HL-60 (cell line): ENCODE results near the gene DIP2C.

ENCODE experiments used
- POLR2AphosphoS5 ChIP-seq: IDR thresholded peaks from 2 replicates; pipeline ENCODE4 v1.6.1; 2012; ENCODE audit warnings: low read depth
- TF ChIP-seq, protein P1 (sequence below): IDR thresholded peaks from one replicate; pipeline ENCODE4 v1.5.1; 2011; ENCODE audit warnings: low read length, control low read depth, inconsistent platforms; ENCODE audit not compliant: insufficient read depth
- TF ChIP-seq, protein P2 (sequence below): IDR thresholded peaks from 2 replicates; pipeline ENCODE4 v1.6.1; 2012; ENCODE audit warnings: low read depth; ENCODE audit not compliant: insufficient replicate concordance

DNA sequence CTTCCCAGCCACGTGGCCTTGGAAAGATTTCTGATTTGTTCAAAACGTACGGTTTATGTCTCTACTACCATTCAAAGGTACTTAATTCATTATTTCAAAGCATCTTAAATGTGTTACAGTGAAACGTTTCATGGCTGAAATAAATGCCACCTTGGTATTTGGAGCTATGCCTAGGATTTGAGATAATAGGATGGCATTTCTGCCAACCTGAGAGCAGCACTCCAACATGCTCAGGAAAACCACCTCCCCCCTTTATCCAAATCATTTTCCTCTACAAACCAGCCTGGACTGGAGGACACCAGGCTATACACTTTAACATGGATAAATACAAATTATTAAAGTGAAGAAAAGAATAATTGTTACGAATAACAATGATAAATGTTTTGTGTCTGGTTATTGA lies 293.4 kb downstream of the DIP2C start:
- TF ChIP-seq, protein P1, sequence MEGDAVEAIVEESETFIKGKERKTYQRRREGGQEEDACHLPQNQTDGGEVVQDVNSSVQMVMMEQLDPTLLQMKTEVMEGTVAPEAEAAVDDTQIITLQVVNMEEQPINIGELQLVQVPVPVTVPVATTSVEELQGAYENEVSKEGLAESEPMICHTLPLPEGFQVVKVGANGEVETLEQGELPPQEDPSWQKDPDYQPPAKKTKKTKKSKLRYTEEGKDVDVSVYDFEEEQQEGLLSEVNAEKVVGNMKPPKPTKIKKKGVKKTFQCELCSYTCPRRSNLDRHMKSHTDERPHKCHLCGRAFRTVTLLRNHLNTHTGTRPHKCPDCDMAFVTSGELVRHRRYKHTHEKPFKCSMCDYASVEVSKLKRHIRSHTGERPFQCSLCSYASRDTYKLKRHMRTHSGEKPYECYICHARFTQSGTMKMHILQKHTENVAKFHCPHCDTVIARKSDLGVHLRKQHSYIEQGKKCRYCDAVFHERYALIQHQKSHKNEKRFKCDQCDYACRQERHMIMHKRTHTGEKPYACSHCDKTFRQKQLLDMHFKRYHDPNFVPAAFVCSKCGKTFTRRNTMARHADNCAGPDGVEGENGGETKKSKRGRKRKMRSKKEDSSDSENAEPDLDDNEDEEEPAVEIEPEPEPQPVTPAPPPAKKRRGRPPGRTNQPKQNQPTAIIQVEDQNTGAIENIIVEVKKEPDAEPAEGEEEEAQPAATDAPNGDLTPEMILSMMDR, result no peak
- no peak for TF ChIP-seq POLR2AphosphoS5
- TF ChIP-seq, protein P2, sequence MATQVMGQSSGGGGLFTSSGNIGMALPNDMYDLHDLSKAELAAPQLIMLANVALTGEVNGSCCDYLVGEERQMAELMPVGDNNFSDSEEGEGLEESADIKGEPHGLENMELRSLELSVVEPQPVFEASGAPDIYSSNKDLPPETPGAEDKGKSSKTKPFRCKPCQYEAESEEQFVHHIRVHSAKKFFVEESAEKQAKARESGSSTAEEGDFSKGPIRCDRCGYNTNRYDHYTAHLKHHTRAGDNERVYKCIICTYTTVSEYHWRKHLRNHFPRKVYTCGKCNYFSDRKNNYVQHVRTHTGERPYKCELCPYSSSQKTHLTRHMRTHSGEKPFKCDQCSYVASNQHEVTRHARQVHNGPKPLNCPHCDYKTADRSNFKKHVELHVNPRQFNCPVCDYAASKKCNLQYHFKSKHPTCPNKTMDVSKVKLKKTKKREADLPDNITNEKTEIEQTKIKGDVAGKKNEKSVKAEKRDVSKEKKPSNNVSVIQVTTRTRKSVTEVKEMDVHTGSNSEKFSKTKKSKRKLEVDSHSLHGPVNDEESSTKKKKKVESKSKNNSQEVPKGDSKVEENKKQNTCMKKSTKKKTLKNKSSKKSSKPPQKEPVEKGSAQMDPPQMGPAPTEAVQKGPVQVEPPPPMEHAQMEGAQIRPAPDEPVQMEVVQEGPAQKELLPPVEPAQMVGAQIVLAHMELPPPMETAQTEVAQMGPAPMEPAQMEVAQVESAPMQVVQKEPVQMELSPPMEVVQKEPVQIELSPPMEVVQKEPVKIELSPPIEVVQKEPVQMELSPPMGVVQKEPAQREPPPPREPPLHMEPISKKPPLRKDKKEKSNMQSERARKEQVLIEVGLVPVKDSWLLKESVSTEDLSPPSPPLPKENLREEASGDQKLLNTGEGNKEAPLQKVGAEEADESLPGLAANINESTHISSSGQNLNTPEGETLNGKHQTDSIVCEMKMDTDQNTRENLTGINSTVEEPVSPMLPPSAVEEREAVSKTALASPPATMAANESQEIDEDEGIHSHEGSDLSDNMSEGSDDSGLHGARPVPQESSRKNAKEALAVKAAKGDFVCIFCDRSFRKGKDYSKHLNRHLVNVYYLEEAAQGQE, result no peak
